ENCODE data around the gene ANKS1B. TPM values are rescaled to one million over a fixed set of nuclear protein-coding genes. Genes with fewer than 3 reads are reported as not detected.

ANKS1B gene
- total RNA-seq, 1 experiment from 2014 or later, result 0.61 TPM

DNA sequence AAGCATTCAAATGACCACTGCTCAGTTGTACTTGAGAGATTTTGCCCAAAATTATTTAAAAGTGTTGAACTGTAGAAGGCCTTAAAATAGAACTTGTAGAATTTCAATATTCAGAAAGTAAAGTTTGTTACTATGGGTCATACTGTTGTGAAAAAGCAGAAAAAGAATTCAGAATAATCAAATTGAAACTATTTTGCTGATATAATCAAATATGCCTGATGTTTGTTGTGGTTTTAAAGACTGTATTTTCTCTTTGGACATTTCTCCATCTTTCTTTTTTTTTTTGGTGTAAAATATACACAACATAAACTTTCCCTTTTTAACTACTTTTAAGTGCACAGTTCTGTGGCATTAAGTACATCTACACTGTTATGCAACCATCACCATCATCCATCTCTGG is 964.9 kb downstream of the ANKS1B start:
- no peaks in the 10 kb centered on the region; the same call in 1 of the 2 replicates for H3K9me3 ChIP-seq
- Mint-ChIP-seq H3K4me1 (ENCODE audit: low read depth, unreplicated experiment) (no peaks in the 10 kb centered on the region), H3K4me3 (ENCODE audit: unreplicated experiment) (no peak overlapping the region), H3K36me3 (ENCODE audit: insufficient read depth, unreplicated experiment) (no peaks in the 10 kb centered on the region), H3K27ac (ENCODE audit: unreplicated experiment) (no peak overlapping the region), H3K9me3 (ENCODE audit: unreplicated experiment) (no peaks in the 10 kb centered on the region), H3K27me3 (ENCODE audit: insufficient read depth, unreplicated experiment) (peaks cover 4% of the 10 kb centered on the region)
- DNase-seq, result no peak
- no peaks in the 10 kb centered on the region for H3K27me3 ChIP-seq (replicated peaks; ENCODE audit: control insufficient read depth, insufficient read depth, low read length)
- no peaks in the 10 kb centered on the region for H3K36me3 ChIP-seq (ENCODE audit: control insufficient read depth, insufficient read depth, low read length)
- intact Hi-C loops (cut with micrococcal nuclease; ENCODE audit: unreplicated experiment), result no loop called here
- ChIA-PET CTCF (no interaction called here), POLR2A (no interaction called here)
- H3K4me1 ChIP-seq, result no peaks in the 10 kb centered on the region
- no TSS peak for BruUV-seq (replicated peaks)
- TF ChIP-seq, protein P1, sequence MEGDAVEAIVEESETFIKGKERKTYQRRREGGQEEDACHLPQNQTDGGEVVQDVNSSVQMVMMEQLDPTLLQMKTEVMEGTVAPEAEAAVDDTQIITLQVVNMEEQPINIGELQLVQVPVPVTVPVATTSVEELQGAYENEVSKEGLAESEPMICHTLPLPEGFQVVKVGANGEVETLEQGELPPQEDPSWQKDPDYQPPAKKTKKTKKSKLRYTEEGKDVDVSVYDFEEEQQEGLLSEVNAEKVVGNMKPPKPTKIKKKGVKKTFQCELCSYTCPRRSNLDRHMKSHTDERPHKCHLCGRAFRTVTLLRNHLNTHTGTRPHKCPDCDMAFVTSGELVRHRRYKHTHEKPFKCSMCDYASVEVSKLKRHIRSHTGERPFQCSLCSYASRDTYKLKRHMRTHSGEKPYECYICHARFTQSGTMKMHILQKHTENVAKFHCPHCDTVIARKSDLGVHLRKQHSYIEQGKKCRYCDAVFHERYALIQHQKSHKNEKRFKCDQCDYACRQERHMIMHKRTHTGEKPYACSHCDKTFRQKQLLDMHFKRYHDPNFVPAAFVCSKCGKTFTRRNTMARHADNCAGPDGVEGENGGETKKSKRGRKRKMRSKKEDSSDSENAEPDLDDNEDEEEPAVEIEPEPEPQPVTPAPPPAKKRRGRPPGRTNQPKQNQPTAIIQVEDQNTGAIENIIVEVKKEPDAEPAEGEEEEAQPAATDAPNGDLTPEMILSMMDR (IDR thresholded peaks at IDR 0.05; ENCODE audit: insufficient read depth in 1 of 2, low read depth in 1 of 2, low read length in 1 of 2, severe bottlenecking in 1 of 2, unreplicated experiment in 1 of 2), result no peak
- no peak overlapping the region for H3K4me3 ChIP-seq (ENCODE audit: low read depth, low read length)

DNA sequence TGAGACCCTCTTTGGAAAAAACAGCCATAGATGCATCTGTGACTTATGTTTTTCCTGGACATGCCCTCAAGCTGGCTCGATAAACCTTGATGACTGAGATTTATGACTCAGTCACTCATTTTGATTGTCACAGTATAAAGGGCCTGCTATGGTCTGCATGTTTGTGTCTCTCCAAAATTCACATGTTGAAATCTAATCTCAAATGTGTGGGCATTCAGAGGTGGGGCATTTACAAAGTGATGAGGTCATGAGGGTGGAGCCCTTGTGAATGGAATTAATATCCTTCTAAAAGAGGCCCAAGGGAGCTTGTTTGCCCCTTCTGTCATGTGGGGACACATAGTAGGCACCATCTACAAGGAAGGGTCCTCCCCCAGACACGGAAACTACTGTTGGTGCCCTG is 966.8 kb downstream of the ANKS1B start:
- Histone ChIP-seq H3K4me3 (ENCODE audit: low read depth, low read length) (no peak overlapping the region), H3K27me3 (replicated peaks; ENCODE audit: control insufficient read depth, insufficient read depth, low read length) (no peaks in the 10 kb centered on the region), H3K36me3 (ENCODE audit: control insufficient read depth, insufficient read depth, low read length) (no peaks in the 10 kb centered on the region), H3K4me1 (no peaks in the 10 kb centered on the region), H3K9me3 (no peaks in the 10 kb centered on the region; the same call in 1 of the 2 replicates)
- ChIA-PET CTCF (no interaction called here), POLR2A (no interaction called here)
- Mint-ChIP-seq H3K27ac (ENCODE audit: unreplicated experiment) (no peak overlapping the region), H3K4me3 (ENCODE audit: unreplicated experiment) (no peak overlapping the region), H3K9me3 (ENCODE audit: unreplicated experiment) (no peaks in the 10 kb centered on the region), H3K4me1 (ENCODE audit: low read depth, unreplicated experiment) (no peaks in the 10 kb centered on the region), H3K36me3 (ENCODE audit: insufficient read depth, unreplicated experiment) (no peaks in the 10 kb centered on the region), H3K27me3 (ENCODE audit: insufficient read depth, unreplicated experiment) (peaks cover 7% of the 10 kb centered on the region)
- no peak for DNase-seq
- no TSS peak for BruUV-seq (replicated peaks)
- intact Hi-C loops (cut with micrococcal nuclease; ENCODE audit: unreplicated experiment), result no loop called here
- TF ChIP-seq, protein P1 (IDR thresholded peaks at IDR 0.05; ENCODE audit: insufficient read depth in 1 of 2, low read depth in 1 of 2, low read length in 1 of 2, severe bottlenecking in 1 of 2, unreplicated experiment in 1 of 2), result no peak

DNA sequence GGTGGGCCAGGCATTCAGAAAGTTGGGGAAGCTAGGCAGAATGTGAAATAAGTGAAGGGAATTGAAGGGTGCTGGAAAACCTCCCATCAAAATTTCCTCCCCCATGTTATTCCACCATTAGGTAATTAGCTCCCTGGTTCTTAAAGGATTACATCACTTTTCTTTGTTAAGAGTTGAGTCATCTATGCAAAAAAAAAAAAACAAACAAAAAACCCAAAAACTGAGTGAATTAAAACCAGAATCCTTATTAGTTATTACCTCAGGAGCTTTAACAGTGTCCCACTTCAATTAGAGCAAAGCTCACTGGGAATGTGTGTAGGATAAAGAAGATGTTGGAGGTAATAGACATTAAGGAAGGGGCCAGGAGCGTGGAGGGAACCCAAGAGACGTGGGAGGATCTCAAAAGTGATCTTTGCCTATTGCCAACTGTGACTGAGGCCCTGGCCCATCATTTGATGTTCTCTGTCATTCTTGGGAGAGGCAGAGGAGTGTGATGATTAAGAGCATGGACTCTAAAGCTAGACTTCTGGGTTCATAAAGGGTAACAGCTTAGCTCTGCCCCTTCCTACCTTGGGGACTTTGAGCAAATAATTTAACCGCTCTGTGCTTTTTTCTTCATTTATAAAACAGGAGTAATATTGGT is 975.0 kb downstream of the ANKS1B start:
- Mint-ChIP-seq H3K27ac (ENCODE audit: unreplicated experiment) (no peak overlapping the region), H3K27me3 (ENCODE audit: insufficient read depth, unreplicated experiment) (peaks cover 3% of the 10 kb centered on the region), H3K36me3 (ENCODE audit: insufficient read depth, unreplicated experiment) (no peaks in the 10 kb centered on the region), H3K9me3 (ENCODE audit: unreplicated experiment) (no peaks in the 10 kb centered on the region), H3K4me3 (ENCODE audit: unreplicated experiment) (no peak overlapping the region), H3K4me1 (ENCODE audit: low read depth, unreplicated experiment) (no peaks in the 10 kb centered on the region)
- CTCF ChIA-PET, result interaction anchor here (0.5 kb wide), 1 partner anchor 494 kb away, joined by 11 read pairs; the partner anchor contains the start of gene TMPO
- BruUV-seq (replicated peaks), result no TSS peak
- Histone ChIP-seq H3K9me3 (no peaks in the 10 kb centered on the region), H3K4me3 (ENCODE audit: low read depth, low read length) (no peak overlapping the region), H3K36me3 (ENCODE audit: control insufficient read depth, insufficient read depth, low read length) (no peaks in the 10 kb centered on the region), H3K4me1 (no peaks in the 10 kb centered on the region), H3K27me3 (replicated peaks; ENCODE audit: control insufficient read depth, insufficient read depth, low read length) (no peaks in the 10 kb centered on the region)
- POLR2A ChIA-PET, result no interaction called here
- intact Hi-C loops (cut with micrococcal nuclease; ENCODE audit: unreplicated experiment), result no loop called here
- TF ChIP-seq, protein P1 (IDR thresholded peaks at IDR 0.05; ENCODE audit: insufficient read depth in 1 of 2, low read depth in 1 of 2, low read length in 1 of 2, severe bottlenecking in 1 of 2, unreplicated experiment in 1 of 2), result no peak
- no peak for DNase-seq

Measured in Caco-2 (cell line).